GM21723 (cell line): ENCODE data around the gene AGAP5.
"Not testable (repeated sequence)": the region's sequence is repeated elsewhere in the genome, so short reads cannot be mapped to it uniquely, and the experiment has no call there.

ENCODE experiments used
- ATAC-seq: cut with Tn5 transposase; IDR thresholded peaks from one replicate; pipeline ENCODE4 v1.9.1; 2021; ENCODE audit warnings: mild to moderate bottlenecking, moderate library complexity; ENCODE audit not compliant: unreplicated experiment

AGAP5 gene

GRCh38 chr10:73715179-73716156 lies 17.6 kb upstream of the AGAP5 start:
- not testable (repeated sequence) for ATAC-seq

- ATAC-seq = not testable (repeated sequence)
Measured at GRCh38 chr10:73714483-73714882, 16.6 kb upstream of the AGAP5 start.

GRCh38 chr10:73713912-73714311 lies 16.0 kb upstream of the AGAP5 start:
- ATAC-seq = not testable (repeated sequence)

GRCh38 chr10:73711683-73712082 lies 13.8 kb upstream of the AGAP5 start:
- not testable (repeated sequence) for ATAC-seq

GRCh38 chr10:73708122-73708521 lies 10.2 kb upstream of the AGAP5 start:
- ATAC-seq = not testable (repeated sequence)

GRCh38 chr10:73707628-73708027 lies 9.7 kb upstream of the AGAP5 start:
- ATAC-seq = not testable (repeated sequence)

GRCh38 chr10:73706488-73706887 lies 8.6 kb upstream of the AGAP5 start:
- not testable (repeated sequence) for ATAC-seq

- not testable (repeated sequence) for ATAC-seq
Measured at GRCh38 chr10:73705506-73706072, 7.7 kb upstream of the AGAP5 start.

- ATAC-seq = not testable (repeated sequence)
Measured at GRCh38 chr10:73703924-73704323, 6.0 kb upstream of the AGAP5 start.

- ATAC-seq = not testable (repeated sequence)
Measured at GRCh38 chr10:73698819-73699218, 910 bp upstream of the AGAP5 start.

GRCh38 chr10:73695302-73695701 lies 2.6 kb downstream of the AGAP5 start:
- not testable (repeated sequence) for ATAC-seq

- not testable (repeated sequence) for ATAC-seq
Measured at GRCh38 chr10:73690755-73691154, 7.2 kb downstream of the AGAP5 start.

- ATAC-seq = not testable (repeated sequence)
Measured at GRCh38 chr10:73689596-73689995, 8.3 kb downstream of the AGAP5 start.

- not testable (repeated sequence) for ATAC-seq
Measured at GRCh38 chr10:73687641-73688040, 10.3 kb downstream of the AGAP5 start.

- not testable (repeated sequence) for ATAC-seq
Measured at GRCh38 chr10:73674546-73674945, 23.4 kb downstream of the AGAP5 start.

- not testable (repeated sequence) for ATAC-seq
Measured at GRCh38 chr10:73668378-73668777, 29.5 kb downstream of the AGAP5 start.

GRCh38 chr10:73666153-73666809 lies 31.6 kb downstream of the AGAP5 start:
- not testable (repeated sequence) for ATAC-seq

GRCh38 chr10:73665581-73665980 lies 32.3 kb downstream of the AGAP5 start:
- not testable (repeated sequence) for ATAC-seq

GRCh38 chr10:73664156-73665040 lies 33.5 kb downstream of the AGAP5 start:
- not testable (repeated sequence) for ATAC-seq

GRCh38 chr10:73663621-73664020 lies 34.3 kb downstream of the AGAP5 start:
- not testable (repeated sequence) for ATAC-seq
